C4-2B (cell line): Measurements from ENCODE around the gene ISLR2.

Source experiments
- H3K27ac ChIP-seq: fragments of 450-650 bp; 2 replicates; pipeline ENCODE4 v1.5.1; 2017
- CTCF ChIP-seq: fragments of 450-650 bp; conservative IDR thresholded peaks from 2 replicates; pipeline ENCODE4 v1.5.1; 2017; ENCODE audit warnings: mild to moderate bottlenecking
- ZFX ChIP-seq: fragments of 450-650 bp; IDR thresholded peaks from 2 replicates; pipeline ENCODE4 v1.6.1; 2017

The ISLR2 gene

GRCh38 chr15:74179983-74180880 is 49.8 kb downstream of the ISLR2 start:
- TF ChIP-seq ZFX (no peak), CTCF (no peak)
- H3K27ac ChIP-seq: no peak overlapping the region

GRCh38 chr15:74180881-74181602 is 50.7 kb downstream of the ISLR2 start:
- TF ChIP-seq CTCF (no peak), ZFX (no peak)
- H3K27ac ChIP-seq: no peak overlapping the region

DNA sequence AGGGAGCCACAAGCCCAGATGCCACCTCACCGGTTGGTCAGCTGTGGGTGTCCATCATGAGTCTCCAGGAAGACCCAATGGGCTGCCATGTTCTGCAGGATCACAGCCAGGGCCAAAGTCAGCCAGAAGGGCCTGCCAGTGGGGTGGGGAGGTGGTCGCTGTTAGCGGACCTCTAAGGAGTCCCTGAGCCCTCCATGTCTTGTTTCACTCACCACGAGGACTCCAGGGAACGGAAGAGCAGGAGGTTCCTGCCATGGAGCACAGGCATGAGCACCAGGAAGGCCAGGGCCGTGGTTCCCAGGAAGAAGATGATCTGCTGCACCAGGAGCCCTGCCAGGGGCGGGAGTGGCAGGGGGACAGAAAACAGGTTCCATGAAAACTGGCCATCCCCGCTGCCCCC is 51.7 kb downstream of the ISLR2 start:
- H3K27ac ChIP-seq: no peak overlapping the region
- TF ChIP-seq ZFX (no peak), CTCF (no peak)

- no peak for TF ChIP-seq ZFX
- TF ChIP-seq CTCF: no peak
- H3K27ac ChIP-seq: no peak overlapping the region
These were observed 54.3 kb downstream of the ISLR2 start for GRCh38 chr15:74184582-74185091.

- TF ChIP-seq CTCF: no peak
- TF ChIP-seq ZFX: no peak
- H3K27ac ChIP-seq: no peak overlapping the region
These were observed 55.4 kb downstream of the ISLR2 start for GRCh38 chr15:74185710-74186348.
